GM12875 (cell line): Measurements from ENCODE around the gene UGT1A3.

Experiments used
- H3K4me3 ChIP-seq: one replicate; pipeline ENCODE4 v1.5.1; 2011; ENCODE audit warnings: low read depth, low read length, control low read depth
- CTCF ChIP-seq: IDR thresholded peaks from 2 replicates; pipeline ENCODE4 v1.5.1; 2011; ENCODE audit warnings: low read depth, mild to moderate bottlenecking, control low read depth, inconsistent platforms, low read length, moderate library complexity, borderline replicate concordance; ENCODE audit not compliant: insufficient read depth

The UGT1A3 gene

GRCh38 chr2:233754872-233755611 is 26.2 kb downstream of the UGT1A3 start:
- TF ChIP-seq CTCF = no peak
- H3K4me3 ChIP-seq = no peak overlapping the region

- H3K4me3 ChIP-seq = no peak overlapping the region
- no peak for TF ChIP-seq CTCF
Measured at GRCh38 chr2:233756429-233757081, 27.7 kb downstream of the UGT1A3 start.

- no peak overlapping the region for H3K4me3 ChIP-seq
- TF ChIP-seq CTCF = no peak
Measured at GRCh38 chr2:233758141-233758540, 29.3 kb downstream of the UGT1A3 start.

GRCh38 chr2:233758849-233759248 is 30.0 kb downstream of the UGT1A3 start:
- no peak for TF ChIP-seq CTCF
- H3K4me3 ChIP-seq = no peak overlapping the region

GRCh38 chr2:233760043-233760442 is 31.2 kb downstream of the UGT1A3 start, which contains the start of gene UGT1A1:
UGT1A1 (plus strand) TSS chr2:233760270; CDS start chr2:233760288, 18 bp downstream.
- no peak within 1 kb of the TSS for H3K4me3 ChIP-seq
- no peak for TF ChIP-seq CTCF

GRCh38 chr2:233761040-233761769 is 32.4 kb downstream of the UGT1A3 start:
- TF ChIP-seq CTCF = no peak
- no peak overlapping the region for H3K4me3 ChIP-seq
